Measurements from ENCODE around the gene POR.
"Not testable (repeated sequence)": the region's sequence is repeated elsewhere in the genome, so short reads cannot be mapped to it uniquely, and the experiment has no call there.

POR gene

DNA sequence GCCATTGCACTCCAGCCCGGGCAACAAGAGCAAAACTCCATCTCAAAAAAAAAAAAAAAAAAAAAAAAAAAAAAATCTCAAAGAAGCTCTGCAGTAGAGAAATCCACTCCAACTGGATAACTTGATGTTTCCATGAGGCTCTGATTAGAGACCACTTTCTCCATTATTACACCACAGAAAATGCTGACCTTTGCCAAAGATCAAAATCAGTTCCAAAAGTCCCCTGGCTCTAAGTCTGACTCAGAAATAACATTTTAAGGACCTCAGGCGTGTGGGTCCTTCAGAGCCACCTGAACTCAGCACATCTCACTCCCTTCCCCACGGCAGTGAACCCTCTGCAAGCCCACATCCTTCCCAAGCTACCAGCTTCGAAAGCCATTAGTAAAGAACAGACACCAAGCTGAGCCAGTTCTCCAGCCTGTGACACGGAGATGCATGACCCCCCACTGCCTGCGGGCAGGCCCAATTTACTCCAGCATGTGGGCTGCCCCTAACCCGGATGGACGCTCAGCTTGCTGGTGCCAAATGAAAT is 93.3 kb downstream of the POR start:
- no peak for DNase-seq (ENCODE audit: low read depth)
- no peak for TF ChIP-seq POLR2A (IDR thresholded peaks at IDR 0.05; ENCODE audit: extremely low read depth, insufficient read length)
- TF ChIP-seq MYC (IDR thresholded peaks at IDR 0.05; ENCODE audit: low read depth, low read length) = no peak
- TF ChIP-seq, protein P1, sequence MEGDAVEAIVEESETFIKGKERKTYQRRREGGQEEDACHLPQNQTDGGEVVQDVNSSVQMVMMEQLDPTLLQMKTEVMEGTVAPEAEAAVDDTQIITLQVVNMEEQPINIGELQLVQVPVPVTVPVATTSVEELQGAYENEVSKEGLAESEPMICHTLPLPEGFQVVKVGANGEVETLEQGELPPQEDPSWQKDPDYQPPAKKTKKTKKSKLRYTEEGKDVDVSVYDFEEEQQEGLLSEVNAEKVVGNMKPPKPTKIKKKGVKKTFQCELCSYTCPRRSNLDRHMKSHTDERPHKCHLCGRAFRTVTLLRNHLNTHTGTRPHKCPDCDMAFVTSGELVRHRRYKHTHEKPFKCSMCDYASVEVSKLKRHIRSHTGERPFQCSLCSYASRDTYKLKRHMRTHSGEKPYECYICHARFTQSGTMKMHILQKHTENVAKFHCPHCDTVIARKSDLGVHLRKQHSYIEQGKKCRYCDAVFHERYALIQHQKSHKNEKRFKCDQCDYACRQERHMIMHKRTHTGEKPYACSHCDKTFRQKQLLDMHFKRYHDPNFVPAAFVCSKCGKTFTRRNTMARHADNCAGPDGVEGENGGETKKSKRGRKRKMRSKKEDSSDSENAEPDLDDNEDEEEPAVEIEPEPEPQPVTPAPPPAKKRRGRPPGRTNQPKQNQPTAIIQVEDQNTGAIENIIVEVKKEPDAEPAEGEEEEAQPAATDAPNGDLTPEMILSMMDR (IDR thresholded peaks at IDR 0.05; ENCODE audit: low read depth, low read length) = no peak
- no peak overlapping the region for H3K4me3 ChIP-seq (ENCODE audit: low read depth, low read length)

DNA sequence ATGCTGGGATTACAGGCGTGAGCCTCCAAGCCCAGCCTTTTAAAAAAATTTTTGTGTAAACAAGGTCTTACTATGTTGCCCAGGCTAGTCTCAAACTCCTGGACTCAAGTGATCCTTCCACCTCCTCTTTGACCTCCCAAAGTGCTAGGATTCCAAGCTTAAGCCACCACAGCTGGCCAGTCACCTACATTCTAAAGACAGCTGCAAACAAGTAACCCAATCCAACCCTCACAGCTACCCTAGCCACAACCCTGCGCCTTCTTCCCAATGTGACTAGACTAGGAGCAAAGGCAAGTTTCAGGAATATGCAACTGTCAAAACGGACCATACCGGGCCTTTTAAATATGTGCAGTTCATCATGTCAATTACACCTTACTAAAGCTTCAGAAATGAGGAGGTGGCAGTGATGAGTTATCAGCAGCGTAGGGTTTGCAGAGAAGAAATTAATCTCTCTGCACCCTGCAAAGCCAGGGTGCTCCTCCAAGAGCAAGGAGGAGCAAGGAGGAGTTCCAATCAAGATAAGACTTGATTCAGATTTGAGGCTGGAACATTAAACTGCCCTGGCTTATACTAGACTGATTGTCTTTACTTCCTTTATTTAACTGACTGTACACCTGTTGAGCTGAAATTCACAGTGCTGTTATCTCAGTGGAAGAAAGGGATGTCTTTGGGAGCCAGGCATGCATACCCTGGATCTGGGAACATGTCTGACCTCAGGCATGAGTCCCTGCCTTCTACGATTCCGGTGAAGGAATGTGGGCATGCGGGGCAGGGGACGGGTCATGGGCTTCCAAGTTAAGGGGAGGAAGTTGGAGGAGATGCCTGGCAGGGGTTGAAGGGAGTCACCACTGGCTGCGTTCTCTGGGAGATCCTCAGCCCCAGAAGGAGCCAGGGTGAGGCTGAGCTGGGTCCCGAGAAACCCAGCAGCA is 95.0 kb downstream of the POR start:
- no peak for TF ChIP-seq POLR2A (IDR thresholded peaks at IDR 0.05; ENCODE audit: extremely low read depth, insufficient read length)
- TF ChIP-seq MYC (IDR thresholded peaks at IDR 0.05; ENCODE audit: low read depth, low read length) = no peak
- TF ChIP-seq, protein P1 (IDR thresholded peaks at IDR 0.05; ENCODE audit: low read depth, low read length) = no peak
- TF ChIP-seq, protein P2, sequence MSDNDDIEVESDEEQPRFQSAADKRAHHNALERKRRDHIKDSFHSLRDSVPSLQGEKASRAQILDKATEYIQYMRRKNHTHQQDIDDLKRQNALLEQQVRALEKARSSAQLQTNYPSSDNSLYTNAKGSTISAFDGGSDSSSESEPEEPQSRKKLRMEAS (IDR thresholded peaks at IDR 0.05; ENCODE audit: low read depth, low read length) = no peak
- DNase-seq (ENCODE audit: low read depth) = no peak
- H3K4me3 ChIP-seq (ENCODE audit: low read depth, low read length) = no peak overlapping the region

DNA sequence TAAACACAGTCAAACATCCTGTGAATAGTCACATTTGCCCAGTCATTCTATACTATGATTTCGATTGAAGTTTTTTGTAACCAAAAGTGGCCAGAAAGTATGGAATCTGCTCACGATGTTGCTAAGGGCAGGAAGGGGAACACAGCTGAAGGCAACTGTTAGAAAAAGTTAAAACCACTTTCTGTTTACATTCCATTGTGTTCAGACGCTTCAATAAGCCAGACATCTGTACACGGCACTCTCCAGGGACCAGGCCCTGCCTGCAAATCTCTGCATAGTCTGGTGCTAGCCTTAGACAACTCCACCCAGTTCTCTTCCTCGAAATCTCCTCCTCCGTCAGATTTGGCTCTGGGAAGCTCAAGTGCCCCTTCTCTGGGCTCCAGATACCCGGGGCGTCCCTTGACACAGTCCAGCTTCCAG is 96.5 kb downstream of the POR start:
- no peak for TF ChIP-seq POLR2A (IDR thresholded peaks at IDR 0.05; ENCODE audit: extremely low read depth, insufficient read length)
- TF ChIP-seq, protein P2 (IDR thresholded peaks at IDR 0.05; ENCODE audit: low read depth, low read length) = no peak
- TF ChIP-seq, protein P1 (IDR thresholded peaks at IDR 0.05; ENCODE audit: low read depth, low read length) = no peak
- TF ChIP-seq MYC (IDR thresholded peaks at IDR 0.05; ENCODE audit: low read depth, low read length) = no peak
- DNase-seq (ENCODE audit: low read depth) = no peak
- H3K4me3 ChIP-seq (ENCODE audit: low read depth, low read length) = no peak overlapping the region

DNA sequence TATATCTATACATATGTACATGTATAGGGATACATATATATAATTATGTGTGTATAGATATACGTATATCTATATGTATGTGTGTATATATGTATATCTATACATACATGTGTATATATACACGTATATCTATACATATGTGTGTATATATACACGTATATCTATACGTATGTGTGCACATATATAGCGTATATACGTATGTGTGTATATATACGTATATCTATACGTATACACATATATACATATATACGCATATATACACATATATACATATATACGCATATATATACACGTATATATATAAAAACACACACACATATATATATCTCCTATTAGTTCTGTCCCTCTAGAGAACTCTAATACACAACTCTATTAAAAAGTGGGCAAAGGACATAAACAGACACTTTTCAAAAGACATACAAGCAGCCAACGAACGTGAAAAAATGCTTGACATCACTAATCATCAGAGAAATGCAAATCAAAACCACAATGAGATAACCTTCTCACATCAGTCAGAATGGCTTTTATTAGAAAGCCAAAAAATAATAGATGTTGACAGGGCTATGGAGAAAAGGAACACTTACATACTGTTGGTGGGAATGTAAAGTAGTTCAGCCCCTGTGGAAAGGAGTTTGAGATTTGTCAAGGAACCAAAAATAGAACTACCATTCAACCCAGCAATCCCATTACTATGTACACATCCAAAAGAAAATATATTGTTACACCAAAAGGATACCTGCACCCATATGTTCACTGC is 101.4 kb downstream of the POR start:
- DNase-seq (ENCODE audit: low read depth) = no peak
- H3K4me3 ChIP-seq (ENCODE audit: low read depth, low read length) = no peak overlapping the region
- TF ChIP-seq POLR2A (IDR thresholded peaks at IDR 0.05; ENCODE audit: extremely low read depth, insufficient read length) (no peak), MYC (IDR thresholded peaks at IDR 0.05; ENCODE audit: low read depth, low read length) (no peak)
- TF ChIP-seq, protein P1 (IDR thresholded peaks at IDR 0.05; ENCODE audit: low read depth, low read length) = no peak
- TF ChIP-seq, protein P2 (IDR thresholded peaks at IDR 0.05; ENCODE audit: low read depth, low read length) = no peak

DNA sequence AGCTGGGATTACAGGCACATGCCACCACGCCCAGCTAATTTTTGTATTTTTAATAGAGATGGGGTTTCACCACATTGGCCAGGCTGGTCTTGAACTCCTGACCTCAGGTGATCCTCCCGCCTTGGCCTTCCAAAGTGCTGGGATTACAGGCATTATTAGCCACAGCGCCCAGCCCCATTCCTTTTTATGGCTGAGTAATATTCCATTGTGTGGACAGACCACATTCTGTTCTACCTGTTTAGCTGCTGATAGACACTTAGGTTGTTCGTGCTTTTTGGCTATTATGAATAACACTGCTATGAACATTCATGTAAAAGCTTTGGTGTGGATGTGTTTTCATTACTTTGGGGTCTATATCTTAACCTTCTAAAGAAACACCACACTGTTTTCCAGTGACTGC is 103.6 kb downstream of the POR start:
- DNase-seq (ENCODE audit: low read depth); H3K4me3 ChIP-seq (ENCODE audit: low read depth, low read length): not testable (repeated sequence)

DNA sequence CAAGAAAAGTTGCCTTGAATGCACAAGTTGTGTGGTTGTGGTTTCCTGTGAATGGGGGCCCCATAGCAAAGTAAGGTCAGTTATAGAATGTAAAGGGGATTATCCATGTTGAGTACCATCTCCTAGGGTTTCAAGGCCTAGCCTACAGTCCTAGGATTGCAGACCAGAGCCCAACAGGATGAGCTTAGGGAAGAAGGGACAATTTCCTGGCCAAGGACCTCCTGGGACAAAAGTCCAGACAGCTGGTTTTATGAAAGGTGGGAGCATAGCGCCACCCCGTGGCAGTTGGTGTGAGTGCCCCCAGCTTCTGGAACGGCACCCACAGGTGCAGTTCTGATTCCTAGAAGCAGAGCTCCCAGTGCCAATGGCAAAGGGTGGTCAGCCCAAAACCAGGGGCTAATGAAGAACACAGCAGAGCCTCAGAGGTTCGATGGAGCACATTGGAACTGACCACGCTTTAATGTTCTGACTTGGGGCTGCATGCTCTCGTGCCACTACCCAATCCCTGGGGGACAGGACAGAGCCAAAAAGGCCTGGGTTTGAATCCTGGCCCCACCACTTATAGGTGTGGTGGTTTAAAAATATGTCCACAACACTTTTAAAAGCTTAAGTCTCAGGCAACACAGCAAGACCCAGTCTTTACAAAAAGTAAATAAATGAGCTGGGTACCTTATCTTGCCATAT is 105.2 kb downstream of the POR start:
- DNase-seq (ENCODE audit: low read depth) = peak; percentile 80
- H3K4me3 ChIP-seq (ENCODE audit: low read depth, low read length) = no peak overlapping the region
- TF ChIP-seq, protein P1 (IDR thresholded peaks at IDR 0.05; ENCODE audit: low read depth, low read length) = peak; percentile 97
- TF ChIP-seq, protein P2 (IDR thresholded peaks at IDR 0.05; ENCODE audit: low read depth, low read length) = no peak
